Gastroesophageal sphincter (tissue), 3 donors: ENCODE measurements around the gene SLC44A3.

ENCODE experiments used
- POLR2A ChIP-seq, 2 donors: fragments of 450-650 bp; IDR thresholded peaks; one replicate each; pipeline ENCODE4 v1.6.1; 2017; ENCODE audit warnings: antibody characterized with exemption in 2 of 2, mild to moderate bottlenecking in 2 of 2, moderate library complexity in 1 of 2
- POLR2AphosphoS5 ChIP-seq: sonication (generic); formaldehyde crosslinking; IDR thresholded peaks from one replicate; pipeline ENCODE4 v1.6.1; 2017; ENCODE audit warnings: antibody characterized with exemption
- TF ChIP-seq, protein P1 (sequence below), 4 experiments: fragments of 200-600 bp in 2 of 4; fragments of 450-650 bp in 2 of 4; sonication (generic) in 1 of 4; IDR thresholded peaks; one replicate each; pipeline ENCODE4 v1.5.1; 2017 to 2019; ENCODE audit warnings: antibody characterized with exemption in 4 of 4, mild to moderate bottlenecking in 2 of 4, moderate library complexity in 2 of 4

- TF ChIP-seq, protein P1, sequence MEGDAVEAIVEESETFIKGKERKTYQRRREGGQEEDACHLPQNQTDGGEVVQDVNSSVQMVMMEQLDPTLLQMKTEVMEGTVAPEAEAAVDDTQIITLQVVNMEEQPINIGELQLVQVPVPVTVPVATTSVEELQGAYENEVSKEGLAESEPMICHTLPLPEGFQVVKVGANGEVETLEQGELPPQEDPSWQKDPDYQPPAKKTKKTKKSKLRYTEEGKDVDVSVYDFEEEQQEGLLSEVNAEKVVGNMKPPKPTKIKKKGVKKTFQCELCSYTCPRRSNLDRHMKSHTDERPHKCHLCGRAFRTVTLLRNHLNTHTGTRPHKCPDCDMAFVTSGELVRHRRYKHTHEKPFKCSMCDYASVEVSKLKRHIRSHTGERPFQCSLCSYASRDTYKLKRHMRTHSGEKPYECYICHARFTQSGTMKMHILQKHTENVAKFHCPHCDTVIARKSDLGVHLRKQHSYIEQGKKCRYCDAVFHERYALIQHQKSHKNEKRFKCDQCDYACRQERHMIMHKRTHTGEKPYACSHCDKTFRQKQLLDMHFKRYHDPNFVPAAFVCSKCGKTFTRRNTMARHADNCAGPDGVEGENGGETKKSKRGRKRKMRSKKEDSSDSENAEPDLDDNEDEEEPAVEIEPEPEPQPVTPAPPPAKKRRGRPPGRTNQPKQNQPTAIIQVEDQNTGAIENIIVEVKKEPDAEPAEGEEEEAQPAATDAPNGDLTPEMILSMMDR (IDR thresholded peaks at IDR 0.05), result peak in 3 of 4 experiments; percentile 56 to 76 (median 67)
- TF ChIP-seq POLR2AphosphoS5, result no peak
- TF ChIP-seq POLR2A (IDR thresholded peaks at IDR 0.05), result peak; percentile 39 to 58
Measured at GRCh38 chr1:94926126-94926914, 106.2 kb downstream of the SLC44A3 start.
